Left ventricle myocardium superior (tissue), 1 donor: ENCODE results near the gene NOC4L. TPM values are rescaled to one million over a fixed set of nuclear protein-coding genes. Genes with fewer than 3 reads are reported as not detected.
A peak's percentile ranks its signal among the peaks of the same experiment; 100 is the strongest.

Source experiments
- ATAC-seq: fragments of 200-7000 bp; cut with Tn5 transposase; one replicate; pipeline ENCODE4 v1.9.1; 2020; ENCODE audit warnings: mild to moderate bottlenecking, moderate library complexity
- DNase-seq: peaks from one replicate; pipeline ENCODE4 v3.0.0-alpha.2; 2020
- intact Hi-C: fragments of 100-400 bp; cut with micrococcal nuclease; formaldehyde crosslinking; loops from one replicate; pipeline ENCODE4 v1.11.0; 2022
- total RNA-seq: library from RNA; stranded (reverse); fragmentation: NEBNext Ultra II Directional; extraction: Animal tissue kit (Norgen Biotek cat#: 25700); gene quantifications from one replicate; pipeline ENCODE4 v1.2.1, GENCODE V29; 2021
- donor health status: DM: no; HTN: yes; CAD: no; lungs with severe emphysema.

Gene NOC4L
- total RNA-seq, 1 donor from 2014 or later, result 12.1 TPM

- no peak for DNase-seq
- no peak for ATAC-seq
- intact Hi-C loops, result no loop called here
Observed at GRCh38 chr12:132175496-132176384, 31.5 kb downstream of the NOC4L start.

DNA sequence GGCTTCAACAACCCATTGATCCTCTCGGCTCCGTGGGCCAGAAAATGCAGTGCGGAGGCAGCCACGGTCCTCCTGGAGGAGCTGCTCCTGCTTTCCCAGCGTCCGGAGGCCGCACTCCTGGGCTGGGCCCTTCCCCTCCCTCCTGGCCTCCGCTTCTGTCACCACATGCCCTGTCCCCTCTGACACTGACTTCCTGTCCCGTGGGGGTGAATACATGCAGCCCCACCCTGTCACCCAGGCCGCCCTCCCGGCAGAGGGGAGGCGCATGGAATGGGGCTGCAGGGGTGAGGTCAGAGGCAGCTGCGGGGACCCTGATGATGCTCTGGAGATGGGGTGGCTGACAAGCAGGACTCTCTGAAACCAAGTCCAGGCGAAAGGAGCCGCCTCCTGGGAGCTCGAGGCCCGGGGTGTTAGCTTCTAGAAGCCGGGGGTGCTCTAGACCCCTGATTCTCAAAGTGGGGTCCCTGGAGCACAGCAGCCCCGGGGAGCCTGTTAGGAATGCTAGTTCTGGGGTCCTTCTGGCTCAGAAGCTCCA is 32.2 kb downstream of the NOC4L start:
- intact Hi-C loops, result no loop called here
- ATAC-seq, result no peak
- peak; percentile 22 for DNase-seq

GRCh38 chr12:132176920-132177551 is 32.8 kb downstream of the NOC4L start:
- intact Hi-C loops, result no loop called here

DNA sequence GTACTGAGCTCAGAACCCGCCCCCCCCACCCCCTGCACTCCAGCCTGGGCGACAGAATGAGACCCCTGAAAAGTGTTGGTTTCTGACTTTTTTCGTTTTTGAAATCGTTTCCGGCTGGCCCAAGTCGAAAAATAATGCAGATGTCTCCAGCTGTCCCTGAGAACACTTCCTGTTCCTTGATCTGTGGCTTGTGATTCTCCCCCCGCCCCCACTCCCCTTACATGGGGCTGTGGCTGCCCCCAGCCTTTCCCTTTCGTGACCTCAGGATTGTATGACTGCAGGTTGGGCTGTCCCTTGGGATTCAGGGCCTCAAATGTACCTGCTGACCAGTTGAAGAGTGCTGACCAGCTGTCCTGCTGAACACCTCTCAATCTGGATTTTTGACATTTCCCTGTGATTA is 34.1 kb downstream of the NOC4L start:
- no peak for ATAC-seq
- no peak for DNase-seq
- intact Hi-C loops, result no loop called here

More at GRCh38 chr12:132176920-132177551, 32.8 kb downstream of the NOC4L start:
- DNase-seq (no peak), ATAC-seq (no peak)

DNA sequence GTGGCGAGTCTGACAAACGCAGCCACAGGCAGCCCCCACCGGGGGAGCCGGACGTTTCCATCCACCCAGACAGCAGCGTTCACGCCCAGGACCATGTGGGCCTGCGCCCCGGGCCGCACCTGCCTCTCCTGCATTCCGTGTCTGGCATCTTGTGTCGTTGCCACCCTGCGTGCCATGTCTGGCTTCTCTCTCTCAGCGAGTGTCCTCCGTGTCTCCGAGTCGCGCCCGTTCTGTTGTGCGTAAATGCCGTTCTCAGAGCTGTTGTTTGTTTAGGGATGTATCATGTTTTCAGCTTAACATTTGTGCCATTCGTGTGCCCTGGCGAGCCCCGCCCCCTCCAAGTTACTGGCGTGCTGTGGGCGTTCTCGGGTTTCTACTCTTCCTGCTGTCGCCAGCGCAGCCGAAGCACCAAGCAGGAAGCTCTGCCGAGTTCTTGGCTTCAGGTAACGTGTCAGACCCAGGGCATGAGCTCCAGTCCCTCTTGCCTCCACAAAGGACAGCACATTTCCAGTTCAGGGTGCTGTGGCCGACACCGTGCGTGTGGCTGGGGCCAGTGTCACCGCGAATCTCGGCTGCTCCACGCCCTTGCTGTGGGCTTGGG is 34.6 kb downstream of the NOC4L start:
- no peak for ATAC-seq
- intact Hi-C loops, result no loop called here

GRCh38 chr12:132179431-132180362 is 35.4 kb downstream of the NOC4L start:
- intact Hi-C loops, result no loop called here
- no peak for DNase-seq
- ATAC-seq, result no peak

More for the DNA sequence above, 34.6 kb downstream of the NOC4L start:
- DNase-seq, result peak; percentile 21

DNA sequence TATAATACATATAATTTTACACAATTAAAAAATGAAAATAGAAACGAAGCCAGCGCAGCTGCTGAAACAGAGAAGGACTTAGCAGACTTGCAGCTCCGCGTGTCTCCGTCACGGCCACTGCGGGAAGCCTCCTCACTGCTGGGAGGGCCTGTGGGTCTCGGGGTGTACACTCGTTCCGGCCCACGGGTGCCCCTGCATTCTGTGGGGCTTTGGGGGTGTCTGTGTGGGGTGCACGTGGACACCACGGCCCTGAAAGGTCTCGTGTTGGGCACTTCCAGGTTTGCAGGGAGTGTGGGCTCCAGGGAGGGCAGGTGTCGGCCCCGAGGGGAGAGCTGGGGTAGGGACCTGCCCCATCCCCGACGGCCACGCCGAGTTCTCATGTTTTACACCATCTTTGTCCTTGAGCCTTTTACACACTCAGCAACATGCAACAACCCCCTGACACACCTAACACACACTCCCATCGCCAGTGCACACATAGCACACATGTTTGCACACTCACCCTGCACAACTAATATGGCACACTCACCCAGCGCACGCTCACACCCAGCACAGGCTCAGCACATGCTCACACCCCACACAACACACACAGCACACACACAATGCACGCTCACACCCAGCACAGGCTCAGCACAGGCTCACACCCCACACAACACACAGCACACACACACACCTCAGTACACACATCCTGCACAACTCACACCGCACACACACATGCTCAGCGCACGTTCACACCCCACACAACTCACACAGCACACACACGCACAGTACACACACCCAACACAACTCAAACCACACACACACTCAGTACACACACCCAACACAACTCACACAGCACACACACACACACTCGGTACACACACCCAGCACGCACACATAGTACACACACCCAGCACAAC is 36.6 kb downstream of the NOC4L start:
- DNase-seq (no peak), ATAC-seq (no peak)
- intact Hi-C loops, result no loop called here

DNA sequence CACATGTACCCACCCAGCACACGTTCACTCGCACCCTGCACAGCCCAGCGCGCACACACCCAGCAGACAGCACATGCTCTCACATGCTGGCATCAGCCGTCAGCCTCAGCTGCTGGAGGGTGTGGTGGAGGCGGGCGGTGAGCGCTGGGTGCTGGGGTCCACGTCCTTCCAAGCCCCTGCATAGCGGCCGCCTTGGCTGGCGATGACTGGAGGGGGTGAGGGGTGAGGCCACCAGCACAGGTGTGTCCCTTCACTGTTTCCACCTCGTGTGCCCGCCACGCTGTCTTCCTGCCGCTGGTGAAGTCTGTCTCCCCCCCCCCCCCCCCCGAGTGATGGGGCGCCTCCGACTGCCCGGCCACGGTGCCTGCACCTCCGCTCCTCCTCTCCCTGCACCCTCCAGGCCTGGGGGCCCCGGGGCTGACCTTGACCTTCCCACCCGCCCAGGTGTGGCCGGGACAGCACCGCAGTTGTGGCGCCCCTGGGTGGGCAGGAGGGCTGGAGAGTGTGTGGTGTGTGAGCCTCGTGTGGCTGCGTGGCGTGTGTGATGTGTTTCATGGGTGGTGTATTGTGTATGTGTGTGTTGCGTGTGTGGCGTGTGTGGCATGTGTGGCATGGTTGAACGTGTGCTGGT is 37.4 kb downstream of the NOC4L start:
- no peak for DNase-seq
- no peak for ATAC-seq
- intact Hi-C loops, result no loop called here

GRCh38 chr12:132182206-132182710 is 38.0 kb downstream of the NOC4L start:
- intact Hi-C loops, result no loop called here
- ATAC-seq, result no peak

GRCh38 chr12:132182711-132183365 is 38.6 kb downstream of the NOC4L start:
- intact Hi-C loops, result no loop called here
- ATAC-seq (no peak), DNase-seq (no peak)

More at GRCh38 chr12:132182206-132182710, 38.0 kb downstream of the NOC4L start:
- DNase-seq, result no peak

GRCh38 chr12:132185705-132186104 is 41.4 kb downstream of the NOC4L start:
- intact Hi-C loops, result no loop called here
- ATAC-seq (no peak), DNase-seq (no peak)

DNA sequence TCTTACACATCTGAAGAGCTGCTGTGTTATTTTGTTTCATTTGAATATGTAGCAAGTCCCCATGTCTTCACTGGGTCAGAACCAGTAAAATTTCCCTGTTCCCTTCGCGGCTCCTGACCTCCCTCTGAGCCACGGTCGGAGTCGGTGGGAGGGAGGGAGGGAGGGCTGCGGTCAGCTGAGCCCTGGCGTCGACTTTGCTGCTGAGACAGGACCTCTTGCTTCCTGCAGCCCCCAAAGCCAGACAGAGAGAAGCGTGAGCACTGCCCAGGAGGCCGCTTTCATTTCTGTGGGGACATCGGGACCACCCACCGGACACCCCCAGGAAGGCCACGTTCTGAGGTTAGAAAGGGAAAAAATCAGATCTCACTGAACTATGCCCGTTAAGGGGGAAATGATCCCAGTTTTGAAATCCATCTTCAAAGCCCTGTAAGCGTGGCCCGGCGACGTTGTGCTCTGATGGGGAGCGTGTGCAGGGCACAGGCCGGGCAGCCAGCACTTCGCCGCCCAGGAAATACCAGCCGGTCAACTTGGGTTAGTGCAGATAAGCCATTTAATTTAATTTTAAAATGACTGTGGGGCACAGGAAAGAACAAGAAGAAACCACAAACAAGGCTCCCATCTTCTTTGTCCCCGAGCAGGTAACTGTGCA is 42.1 kb downstream of the NOC4L start:
- DNase-seq, result no peak
- ATAC-seq, result no peak
- intact Hi-C loops, result no loop called here

GRCh38 chr12:132186857-132187620 is 42.8 kb downstream of the NOC4L start:
- intact Hi-C loops, result no loop called here
- ATAC-seq (no peak), DNase-seq (no peak)

DNA sequence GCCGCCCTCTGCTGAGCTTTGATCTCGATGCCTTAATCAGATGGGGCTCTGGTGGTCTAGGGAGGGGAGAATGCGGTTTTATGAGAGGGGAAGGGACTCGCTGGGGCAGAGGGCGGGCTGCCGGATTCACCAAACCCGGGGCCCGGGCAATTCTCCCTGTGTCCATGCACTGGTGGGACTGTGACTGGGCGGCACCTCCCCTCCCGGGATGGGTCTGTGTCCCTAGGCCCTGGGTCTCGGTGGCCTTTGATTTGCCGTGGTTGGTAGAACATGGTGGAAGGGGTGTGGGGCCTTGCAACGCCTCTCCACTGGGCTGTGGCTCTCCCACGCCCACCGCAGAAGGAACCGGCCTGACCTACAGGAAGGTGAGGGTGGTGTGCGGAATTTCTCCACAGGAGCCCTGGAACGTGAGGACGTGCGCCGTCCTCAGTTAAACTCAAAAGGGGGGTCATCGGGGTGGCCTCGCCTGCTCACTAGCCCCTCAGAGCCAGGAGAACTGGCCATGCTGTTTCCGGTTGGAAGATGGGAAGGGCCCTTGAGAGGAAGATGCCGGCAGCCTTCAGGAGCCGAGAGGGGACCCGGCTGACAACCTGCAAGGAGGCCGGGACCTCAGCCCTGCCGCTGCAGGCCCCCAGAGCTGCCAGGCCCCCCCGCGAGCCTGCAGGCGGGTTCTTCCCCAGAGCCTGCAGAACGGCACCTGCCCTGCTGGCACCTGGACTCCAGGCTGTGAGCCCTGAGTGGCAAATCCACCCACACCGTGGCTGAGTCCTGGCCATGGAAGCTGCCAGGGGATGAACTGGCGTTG is 43.6 kb downstream of the NOC4L start:
- ATAC-seq (no peak), DNase-seq (no peak)
- intact Hi-C loops, result no loop called here

GRCh38 chr12:132188451-132188901 is 44.2 kb downstream of the NOC4L start:
- intact Hi-C loops, result no loop called here

More at GRCh38 chr12:132188451-132188901, 44.2 kb downstream of the NOC4L start:
- no peak for ATAC-seq
- no peak for DNase-seq
